GM12892 (cell line): ENCODE measurements around the gene RRAS.

Source experiments
- POLR2A ChIP-seq: IDR thresholded peaks from 2 replicates; pipeline ENCODE4 v1.6.1; 2011; ENCODE audit warnings: low read depth, low read length, control low read depth
- POLR2AphosphoS5 ChIP-seq: IDR thresholded peaks from 2 replicates; pipeline ENCODE4 v1.6.1; 2011; ENCODE audit warnings: low read depth, low read length, control low read depth

GRCh38 chr19:49653466-49653806 lies 13.5 kb upstream of the RRAS start:
- TF ChIP-seq POLR2A (no peak), POLR2AphosphoS5 (no peak)
